Measurements from ENCODE around the gene LTK.
"Not testable (repeated sequence)": the region's sequence is repeated elsewhere in the genome, so short reads cannot be mapped to it uniquely, and the experiment has no call there.

Gene LTK

DNA sequence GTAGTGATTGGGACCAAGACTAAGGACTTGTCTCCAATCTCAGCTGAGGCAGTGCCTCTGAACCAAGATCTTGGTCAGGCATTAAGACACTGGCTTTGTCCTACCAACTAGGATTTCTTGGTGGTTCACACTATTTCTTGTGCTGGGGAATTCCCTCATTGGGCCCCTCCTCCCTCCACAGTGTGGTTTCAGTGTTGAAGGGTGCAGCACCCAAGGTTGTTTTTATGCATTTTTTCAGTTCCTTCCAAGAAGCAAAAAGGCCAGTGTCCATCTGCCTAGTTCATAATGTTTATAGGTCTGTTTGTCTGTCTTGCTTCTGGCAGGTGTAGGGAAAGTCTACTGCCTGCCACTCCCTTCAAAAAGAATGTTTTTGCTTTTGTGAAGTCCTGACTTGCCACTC lies 30.5 kb downstream of the LTK start:
- TF ChIP-seq, protein P1, sequence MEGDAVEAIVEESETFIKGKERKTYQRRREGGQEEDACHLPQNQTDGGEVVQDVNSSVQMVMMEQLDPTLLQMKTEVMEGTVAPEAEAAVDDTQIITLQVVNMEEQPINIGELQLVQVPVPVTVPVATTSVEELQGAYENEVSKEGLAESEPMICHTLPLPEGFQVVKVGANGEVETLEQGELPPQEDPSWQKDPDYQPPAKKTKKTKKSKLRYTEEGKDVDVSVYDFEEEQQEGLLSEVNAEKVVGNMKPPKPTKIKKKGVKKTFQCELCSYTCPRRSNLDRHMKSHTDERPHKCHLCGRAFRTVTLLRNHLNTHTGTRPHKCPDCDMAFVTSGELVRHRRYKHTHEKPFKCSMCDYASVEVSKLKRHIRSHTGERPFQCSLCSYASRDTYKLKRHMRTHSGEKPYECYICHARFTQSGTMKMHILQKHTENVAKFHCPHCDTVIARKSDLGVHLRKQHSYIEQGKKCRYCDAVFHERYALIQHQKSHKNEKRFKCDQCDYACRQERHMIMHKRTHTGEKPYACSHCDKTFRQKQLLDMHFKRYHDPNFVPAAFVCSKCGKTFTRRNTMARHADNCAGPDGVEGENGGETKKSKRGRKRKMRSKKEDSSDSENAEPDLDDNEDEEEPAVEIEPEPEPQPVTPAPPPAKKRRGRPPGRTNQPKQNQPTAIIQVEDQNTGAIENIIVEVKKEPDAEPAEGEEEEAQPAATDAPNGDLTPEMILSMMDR (conservative IDR thresholded peaks at IDR 0.05), result no peak
- no peak overlapping the region for H3K27ac ChIP-seq

DNA sequence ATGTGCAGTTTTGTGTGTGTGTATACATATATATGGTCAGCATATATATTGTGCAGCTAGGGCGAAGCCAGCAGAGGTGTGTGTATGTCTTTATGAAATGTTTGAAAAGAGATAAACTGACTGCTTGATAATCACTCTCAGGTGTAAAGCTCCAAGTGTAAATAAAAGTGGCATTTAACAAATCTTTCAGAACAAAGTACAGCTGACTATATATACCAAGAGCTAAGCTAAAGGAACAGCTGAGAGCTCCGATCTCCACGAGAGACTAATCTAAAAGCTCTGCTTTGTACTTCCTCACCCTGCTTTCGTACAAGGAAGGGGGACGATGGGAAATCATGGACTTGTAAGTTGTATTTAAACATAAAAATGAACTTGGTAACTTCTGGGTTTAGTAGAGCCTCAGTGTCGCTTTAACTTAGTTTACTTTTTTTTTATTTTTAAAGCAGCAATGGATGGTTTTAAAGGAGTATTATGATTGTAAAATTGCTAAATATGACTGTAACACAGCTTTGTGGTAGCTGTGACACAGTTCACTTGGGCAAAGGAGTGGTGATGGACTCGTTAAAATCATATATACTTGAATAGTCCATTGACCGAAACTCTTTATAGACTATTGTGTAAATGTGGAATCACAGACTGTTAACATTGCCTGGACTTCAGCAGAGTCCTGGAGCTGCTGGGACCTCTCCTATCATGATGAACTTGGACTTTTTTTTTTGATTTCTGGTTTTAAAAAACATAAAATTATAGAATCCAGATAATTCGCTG lies 31.3 kb downstream of the LTK start:
- TF ChIP-seq, protein P1 (conservative IDR thresholded peaks at IDR 0.05), result no peak

DNA sequence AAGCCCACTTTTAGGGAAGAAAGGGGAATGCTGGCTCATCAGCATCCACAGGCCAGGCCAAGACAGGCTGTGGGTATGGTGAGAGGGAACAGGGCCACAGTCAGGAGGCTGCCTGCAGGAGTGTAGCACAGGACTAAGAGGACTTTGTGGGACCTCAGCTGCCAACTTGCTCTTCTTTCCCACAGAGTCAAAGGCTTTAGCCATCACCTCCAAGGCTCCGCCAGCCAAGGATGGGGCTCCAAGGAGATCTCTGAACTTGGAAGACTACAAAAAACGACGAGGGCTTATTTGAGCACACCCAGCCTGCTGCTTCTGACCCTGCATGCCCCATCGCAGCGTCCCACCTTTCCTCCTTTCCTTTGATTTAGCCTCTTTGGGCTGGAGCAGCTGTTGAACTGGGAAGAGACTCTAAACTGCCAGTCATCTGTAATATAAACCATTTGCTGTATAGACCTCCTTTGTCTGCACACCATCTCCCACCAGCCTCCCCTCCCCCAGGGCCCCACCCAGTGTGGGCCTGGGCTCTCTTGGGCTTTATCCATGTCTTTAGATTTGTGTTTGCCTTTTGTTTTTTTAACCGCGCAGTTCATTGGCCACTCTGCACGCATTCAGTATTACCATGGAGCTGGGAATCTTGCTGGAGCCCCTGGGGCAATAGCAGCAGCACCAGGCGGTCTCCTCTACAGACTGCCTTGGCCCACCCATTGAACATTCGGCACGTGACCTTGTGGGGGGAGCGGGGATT lies 33.1 kb downstream of the LTK start:
- no peak overlapping the region for H3K27ac ChIP-seq
- TF ChIP-seq, protein P1 (conservative IDR thresholded peaks at IDR 0.05), result no peak

More for the DNA sequence above, 31.3 kb downstream of the LTK start:
- H3K27ac ChIP-seq, result no peak overlapping the region

DNA sequence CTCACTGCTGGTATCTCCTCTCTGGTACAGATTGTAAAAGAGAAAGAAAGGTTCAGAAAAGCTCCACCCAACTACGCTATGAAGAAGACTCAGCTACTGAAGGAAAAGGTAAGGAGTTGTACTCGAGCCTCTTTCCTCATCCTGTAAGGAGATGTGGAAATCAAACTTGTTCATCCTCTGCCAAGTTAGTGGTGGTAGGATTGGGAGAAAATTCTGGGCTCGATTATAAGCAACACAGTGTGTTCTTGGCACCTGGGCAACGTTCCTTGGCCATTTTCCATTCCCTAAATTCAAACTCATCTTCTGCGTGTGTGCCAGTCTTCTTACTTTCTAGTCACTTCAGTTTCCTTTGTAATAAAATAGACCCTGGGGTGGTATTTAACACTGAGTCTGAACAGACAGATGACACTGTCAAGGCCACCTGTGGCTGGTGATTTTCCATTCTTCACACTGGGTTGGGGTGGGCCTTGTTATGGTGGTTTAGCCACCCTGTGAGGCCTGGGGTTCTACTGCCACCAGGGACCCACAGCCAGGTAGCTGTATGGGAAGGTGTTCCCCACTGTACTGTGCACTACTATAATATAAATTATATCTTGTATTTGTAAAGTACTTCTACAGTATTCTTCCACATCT lies 37.1 kb downstream of the LTK start:
- no peak overlapping the region for H3K27ac ChIP-seq

DNA sequence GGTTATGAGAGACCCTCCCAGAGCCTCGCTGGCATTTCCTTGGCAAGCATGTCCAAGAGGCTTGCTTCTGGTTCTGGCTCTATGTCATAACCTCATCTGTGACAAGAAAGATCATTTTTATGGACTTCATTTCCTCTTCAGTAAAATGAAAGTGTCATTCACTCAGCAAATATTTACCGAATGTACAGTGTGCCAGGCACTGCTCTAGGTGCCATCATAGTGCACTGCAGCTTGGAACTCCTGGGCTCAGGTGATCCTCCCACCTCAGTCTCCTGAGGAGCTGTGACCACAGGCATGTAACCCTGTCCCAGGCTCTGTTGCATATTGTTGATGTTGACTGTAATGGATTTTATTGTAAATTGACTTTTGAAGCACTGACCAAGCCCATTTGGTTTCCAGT lies 38.7 kb downstream of the LTK start:
- TF ChIP-seq, protein P1 (conservative IDR thresholded peaks at IDR 0.05), result no peak

More for the DNA sequence above, 37.1 kb downstream of the LTK start:
- TF ChIP-seq, protein P1 (conservative IDR thresholded peaks at IDR 0.05), result no peak

DNA sequence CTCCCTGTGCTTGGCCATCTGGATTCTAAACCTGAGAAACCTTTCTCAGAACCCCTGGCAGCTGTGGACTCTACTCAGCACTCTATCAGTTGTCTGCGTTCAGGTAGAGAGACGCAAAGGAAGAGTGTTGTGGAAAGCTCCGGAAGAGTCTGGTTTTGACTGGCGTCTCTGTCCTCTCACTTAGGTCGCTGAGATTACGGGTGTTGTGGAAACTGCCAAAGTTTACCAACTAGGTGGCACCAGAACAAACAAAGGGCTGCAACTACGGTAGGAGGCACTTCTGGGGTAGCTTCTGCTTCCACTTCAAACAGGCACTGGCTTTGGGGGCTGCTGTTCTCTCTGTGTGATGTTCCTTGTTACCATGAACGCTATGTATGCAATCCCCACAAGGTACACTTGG lies 39.2 kb downstream of the LTK start:
- TF ChIP-seq, protein P1 (conservative IDR thresholded peaks at IDR 0.05), result no peak
- H3K27ac ChIP-seq, result peak overlapping the region; percentile 29; the same call in 1 of the 2 replicates

More for the DNA sequence above, 38.7 kb downstream of the LTK start:
- peak overlapping the region; percentile 29; the same call in 1 of the 2 replicates for H3K27ac ChIP-seq

DNA sequence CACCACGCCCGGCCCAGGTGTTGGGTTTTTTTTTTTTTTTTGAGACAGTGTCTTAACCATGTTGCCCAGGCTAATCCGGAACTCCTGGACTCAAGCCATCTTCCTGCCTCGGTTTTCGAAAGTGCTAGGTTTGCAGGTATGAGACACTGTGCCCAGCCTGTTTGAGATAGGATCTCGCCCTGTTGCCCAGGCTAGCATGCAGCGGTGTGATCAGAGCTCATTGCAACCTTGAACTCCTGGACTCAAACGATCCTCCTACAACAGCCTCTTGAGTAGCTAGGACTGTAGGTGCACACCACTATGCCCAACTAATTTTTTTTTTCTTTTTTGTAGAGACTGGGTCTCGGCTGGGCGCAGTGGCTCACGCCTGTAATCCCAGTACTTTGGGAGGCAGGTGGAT lies 40.2 kb downstream of the LTK start:
- TF ChIP-seq, protein P1 (conservative IDR thresholded peaks at IDR 0.05), result no peak
- no peak overlapping the region for H3K27ac ChIP-seq

DNA sequence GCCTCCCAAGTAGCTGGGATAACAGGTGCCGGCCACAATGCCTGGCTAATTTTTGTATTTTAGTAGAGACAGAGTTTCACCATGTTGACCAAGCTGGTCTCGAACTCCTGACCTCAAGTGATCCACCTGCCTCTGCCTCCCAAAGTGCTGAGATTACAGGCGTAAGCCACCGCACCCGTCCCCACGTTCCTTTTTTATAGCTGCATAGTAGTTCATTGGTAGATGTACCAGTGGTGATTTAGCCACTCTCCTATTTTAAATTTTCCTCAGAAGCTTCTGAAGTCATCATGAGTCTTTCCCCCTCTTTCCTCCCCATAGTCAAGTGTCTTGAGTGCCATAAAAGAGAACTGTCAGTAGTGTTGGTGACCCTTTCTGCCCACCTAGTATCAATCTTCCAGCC lies 44.0 kb downstream of the LTK start:
- H3K27ac ChIP-seq, result not testable (repeated sequence)

Data from VCaP (cell line).